HCT116 (cell line): Measurements from ENCODE around the gene CD320. TPM values are rescaled to one million over a fixed set of nuclear protein-coding genes. Genes with fewer than 3 reads are reported as not detected.

Source experiments
- ATAC-seq: fragments of 200-7000 bp; cut with Tn5 transposase; 2 replicates; pipeline ENCODE4 v1.9.1; 2020; ENCODE audit warnings: mild to moderate bottlenecking, moderate library complexity
- BruUV-seq: library from RNA; stranded (reverse); fragments of 400-500 nt; replicated peaks from 2 replicates; lab custom pipeline; 2021; lab: Mats Ljungman, UMichigan
- CTCF ChIA-PET: fragments of 300-600 bp; sonication (Branson Sonifier 250); formaldehyde crosslinking; loops from one replicate; lab custom pipeline; 2021; ENCODE audit warnings: antibody characterized with exemption; lab: Charles Lee
- POLR2A ChIA-PET: fragments of 300-600, 350-600 bp; sonication (Branson Sonifier 250); formaldehyde crosslinking; loops from one replicate; lab custom pipeline; 2021; ENCODE audit warnings: antibody characterized with exemption; lab: Charles Lee
- RAD21 ChIA-PET, 2 experiments: fragments of 300-600 bp; sonication (Branson Sonifier 250); formaldehyde crosslinking; loops; one replicate each; lab custom pipeline; 2023; ENCODE audit warnings: low total read pairs in 2 of 2; ENCODE audit not compliant: uncharacterized antibody in 2 of 2, unreplicated experiment in 2 of 2, low non-redundant PET in 1 of 2; lab: Charles Lee
- DNase-seq: peaks from one replicate; pipeline ENCODE4 v3.0.0-alpha.2; 2010; ENCODE audit warnings: low read depth, low spot score
- H2AFZ ChIP-seq: fragments of 200-600 bp; shearing (Covaris generic), sonication (generic); 2 replicates; pipeline ENCODE4 v1.6.1; 2017; ENCODE audit warnings: low read depth, mixed run types, mixed read lengths, antibody characterized with exemption, low read length; ENCODE audit not compliant: poor library complexity, severe bottlenecking
- H3K27ac ChIP-seq: 2 replicates; pipeline ENCODE4 v1.5.1; 2012; ENCODE audit warnings: low read depth, low read length
- H3K27me3 ChIP-seq: fragments of 200-600 bp; sonication (generic); 2 replicates; pipeline ENCODE4 v1.6.1; 2016; ENCODE audit warnings: mixed run types, low read length, mixed read lengths; ENCODE audit not compliant: insufficient read depth
- H3K36me3 ChIP-seq, 2 experiments: fragments of 200-500 bp in 1 of 2; fragments of 200-600 bp in 1 of 2; sonication (Bioruptor generic) in 1 of 2; sonication (generic) in 1 of 2; 2 replicates each; pipeline versions ENCODE4 v1.5.1 to v1.6.1; 2014 to 2016; ENCODE audit warnings: low read length in 2 of 2, inconsistent platforms in 1 of 2, mixed read lengths in 1 of 2, mixed run types in 1 of 2; ENCODE audit not compliant: insufficient read depth in 2 of 2, control insufficient read depth in 1 of 2
- H3K4me1 ChIP-seq, 2 experiments: fragments of 200-600 bp in 1 of 2; sonication (generic) in 1 of 2; 2 replicates each; pipeline versions ENCODE4 v1.5.1 to v1.6.1; 2012 to 2017; ENCODE audit warnings: low read length in 2 of 2, inconsistent platforms in 1 of 2, mild to moderate bottlenecking in 1 of 2, mixed read lengths in 1 of 2, mixed run types in 1 of 2, moderate library complexity in 1 of 2; ENCODE audit not compliant: insufficient read depth in 2 of 2, control insufficient read depth in 1 of 2
- H3K4me2 ChIP-seq: fragments of 200-600 bp; sonication (generic); 2 replicates; pipeline ENCODE4 v1.6.1; 2017; ENCODE audit warnings: mixed run types, low read length, mixed read lengths
- H3K4me3 ChIP-seq, 2 experiments: fragments of 200-600 bp in 1 of 2; sonication (generic) in 1 of 2; replicated peaks in 1 of 2; 2 replicates each; pipeline ENCODE4 v1.5.1; 2011 to 2016; ENCODE audit warnings: low read length in 2 of 2, control low read depth in 1 of 2, low read depth in 1 of 2, mild to moderate bottlenecking in 1 of 2, mixed read lengths in 1 of 2, mixed run types in 1 of 2
- H3K79me2 ChIP-seq: fragments of 200-600 bp; sonication (generic); 2 replicates; pipeline ENCODE4 v1.6.1; 2017; ENCODE audit warnings: mild to moderate bottlenecking, mixed run types, low read length, moderate library complexity, mixed read lengths; ENCODE audit not compliant: insufficient read depth
- H3K9ac ChIP-seq: fragments of 200-600 bp; sonication (generic); 2 replicates; pipeline ENCODE4 v1.6.1; 2016; ENCODE audit warnings: low read length, mixed read lengths
- H3K9me2 ChIP-seq: fragments of 200-600 bp; sonication (generic), shearing (Covaris generic); 2 replicates; pipeline ENCODE4 v1.6.1; 2017; ENCODE audit warnings: mixed run types, mild to moderate bottlenecking, moderate library complexity; ENCODE audit not compliant: insufficient read depth
- H3K9me3 ChIP-seq, 2 experiments: fragments of 200-500 bp in 1 of 2; fragments of 200-600 bp in 1 of 2; sonication (Bioruptor generic) in 1 of 2; sonication (generic) in 1 of 2; 2 replicates each; pipeline ENCODE4 v1.6.1; 2014 to 2017; ENCODE audit warnings: low read length in 2 of 2, mixed read lengths in 2 of 2, inconsistent platforms in 1 of 2, low read depth in 1 of 2, mild to moderate bottlenecking in 1 of 2, mixed run types in 1 of 2, moderate library complexity in 1 of 2; ENCODE audit not compliant: control insufficient read depth in 1 of 2, insufficient read depth in 1 of 2
- H4K20me1 ChIP-seq: fragments of 200-600 bp; sonication (generic), shearing (Covaris generic); 2 replicates; pipeline ENCODE4 v1.6.1; 2017; ENCODE audit warnings: mixed run types, mild to moderate bottlenecking, moderate library complexity; ENCODE audit not compliant: insufficient read depth
- CBX3 ChIP-seq: IDR thresholded peaks from 2 replicates; pipeline ENCODE4 v1.6.1; 2012; ENCODE audit warnings: low read depth
- ELF1 ChIP-seq: IDR thresholded peaks from 2 replicates; pipeline ENCODE4 v1.6.1; 2012; ENCODE audit warnings: low read depth, borderline replicate concordance
- EZH2 ChIP-seq: fragments of 200-600 bp; sonication (generic); IDR thresholded peaks from 2 replicates; pipeline ENCODE4 v1.6.1; 2017; ENCODE audit warnings: antibody characterized with exemption, mixed run types
- EZH2phosphoT487 ChIP-seq: fragments of 200-600 bp; IDR thresholded peaks from 2 replicates; pipeline ENCODE4 v1.6.1; 2018; ENCODE audit warnings: antibody characterized with exemption, borderline replicate concordance
- FOSL1 ChIP-seq: IDR thresholded peaks from 2 replicates; pipeline ENCODE4 v1.6.1; 2012; ENCODE audit warnings: low read depth
- MAX ChIP-seq: IDR thresholded peaks from 2 replicates; pipeline ENCODE4 v1.6.1; 2012
- POLR2A ChIP-seq: IDR thresholded peaks from 2 replicates; pipeline ENCODE4 v1.7.0; 2011; ENCODE audit warnings: borderline replicate concordance; ENCODE audit not compliant: insufficient read depth, insufficient read length; ENCODE audit errors: extremely low read depth
- POLR2AphosphoS5 ChIP-seq: IDR thresholded peaks from 2 replicates; pipeline ENCODE4 v1.6.1; 2011; ENCODE audit warnings: mild to moderate bottlenecking, low read depth, low read length, moderate library complexity
- RAD21 ChIP-seq: IDR thresholded peaks from 2 replicates; pipeline ENCODE4 v1.6.1; 2012; ENCODE audit warnings: low read depth, mild to moderate bottlenecking
- REST ChIP-seq: IDR thresholded peaks from 2 replicates; pipeline ENCODE4 v1.6.1; 2012; ENCODE audit warnings: low read depth
- SIN3A ChIP-seq: IDR thresholded peaks from 2 replicates; pipeline ENCODE4 v1.6.1; 2012; ENCODE audit warnings: low read depth
- SP1 ChIP-seq: IDR thresholded peaks from 2 replicates; pipeline ENCODE4 v1.6.1; 2012; ENCODE audit warnings: low read depth
- SRF ChIP-seq: IDR thresholded peaks from 2 replicates; pipeline ENCODE4 v1.6.1; 2012; ENCODE audit warnings: low read depth
- TCF7L2 ChIP-seq: IDR thresholded peaks from 2 replicates; pipeline ENCODE4 v1.7.0; 2011; ENCODE audit warnings: borderline replicate concordance, inconsistent platforms; ENCODE audit not compliant: insufficient read depth, insufficient read length; ENCODE audit errors: extremely low read depth
- YY1 ChIP-seq: IDR thresholded peaks from 2 replicates; pipeline ENCODE4 v1.6.1; 2011; ENCODE audit warnings: low read length, low read depth, moderate library complexity, mild to moderate bottlenecking; ENCODE audit not compliant: insufficient replicate concordance; ENCODE audit errors: extremely low read depth
- ZBTB33 ChIP-seq: IDR thresholded peaks from 2 replicates; pipeline ENCODE4 v1.6.1; 2011; ENCODE audit warnings: mild to moderate bottlenecking, low read length, moderate library complexity; ENCODE audit not compliant: insufficient replicate concordance; ENCODE audit errors: extremely low read depth
- ZFX ChIP-seq: fragments of 450-650 bp; IDR thresholded peaks from 2 replicates; pipeline ENCODE4 v1.6.1; 2017
- ZNF274 ChIP-seq: fragments of 200-500 bp; sonication (Bioruptor generic); IDR thresholded peaks from 2 replicates; pipeline ENCODE4 v1.6.1; 2014; ENCODE audit warnings: mild to moderate bottlenecking, low read depth, low read length, inconsistent platforms
- intact Hi-C: fragments of 100-400 bp; cut with micrococcal nuclease; formaldehyde crosslinking; loops from 2 replicates; pipeline ENCODE4 v1.10.0; 2022
- total RNA-seq: library from RNA; stranded (reverse); gene quantifications from one replicate; pipeline ENCODE4 v1.2.1, GENCODE V29; 2021; ENCODE audit not compliant: unreplicated experiment
- TF ChIP-seq, protein P1 (sequence below): IDR thresholded peaks from 2 replicates; pipeline ENCODE4 v1.6.1; 2012
- TF ChIP-seq, protein P2 (sequence below), 3 experiments: fragments of 200-600 bp in 1 of 3; sonication (generic) in 1 of 3; IDR thresholded peaks in 2 of 3; conservative IDR thresholded peaks in 1 of 3; 2 replicates each; pipeline ENCODE4 v1.5.1; 2012 to 2017; ENCODE audit warnings: low read depth in 2 of 3, low read length in 2 of 3, antibody characterized with exemption in 1 of 3, borderline replicate concordance in 1 of 3, control low read depth in 1 of 3, mild to moderate bottlenecking in 1 of 3, mixed read lengths in 1 of 3, mixed run types in 1 of 3, moderate library complexity in 1 of 3; ENCODE audit not compliant: insufficient read depth in 1 of 3

The CD320 gene
- total RNA-seq, 1 experiment from 2014 or later, result 86.2 TPM

DNA sequence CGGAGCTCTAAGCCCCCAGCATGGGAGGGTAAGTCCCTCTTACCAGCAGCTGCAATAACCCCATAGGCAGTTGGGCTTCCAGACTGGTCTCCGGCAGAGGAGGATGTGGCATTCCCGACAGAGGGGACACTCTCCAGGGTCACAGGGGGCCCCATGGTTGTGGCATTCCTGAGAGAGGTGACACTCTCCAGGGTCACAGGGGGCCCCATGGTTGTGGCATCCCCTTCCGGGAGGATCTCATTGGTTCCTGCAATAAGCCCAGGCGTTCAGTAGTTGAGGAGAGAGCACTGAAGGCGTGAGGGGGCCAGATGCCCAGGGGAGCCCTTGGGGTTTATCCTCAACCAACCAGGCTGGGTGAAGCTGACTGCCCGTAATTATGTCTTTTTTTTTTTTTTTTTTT is 5.4 kb downstream of the CD320 start:
- Histone ChIP-seq H3K27ac (no peak overlapping the region), H3K4me1 (peaks cover 24 to 51% of the 10 kb centered on the region in 2 experiments), H3K36me3 (peaks cover 3 to 5% of the 10 kb centered on the region in 2 experiments; a peak in 1 of 4 replicates), H3K9ac (no peak overlapping the region), H3K4me3 (no peak overlapping the region), H3K79me2 (peaks cover 31% of the 10 kb centered on the region), H3K4me2 (no peak overlapping the region), H2AFZ (no peak overlapping the region), H3K27me3 (no peaks in the 10 kb centered on the region), H3K9me2 (no peaks in the 10 kb centered on the region), H3K9me3 (no peaks in the 10 kb centered on the region), H4K20me1 (no peaks in the 10 kb centered on the region)
- intact Hi-C loops, result no loop called here
- no TSS peak for BruUV-seq
- ChIA-PET RAD21 (no interaction called here), CTCF (no interaction called here), POLR2A (no interaction called here)
- ATAC-seq (no peak), DNase-seq (no peak)
- no peak for TF ChIP-seq ZNF274
- TF ChIP-seq REST, result no peak
- TF ChIP-seq TCF7L2, result no peak
- TF ChIP-seq EZH2phosphoT487, result no peak
- no peak for TF ChIP-seq SIN3A
- no peak for TF ChIP-seq POLR2A
- TF ChIP-seq, protein P1, sequence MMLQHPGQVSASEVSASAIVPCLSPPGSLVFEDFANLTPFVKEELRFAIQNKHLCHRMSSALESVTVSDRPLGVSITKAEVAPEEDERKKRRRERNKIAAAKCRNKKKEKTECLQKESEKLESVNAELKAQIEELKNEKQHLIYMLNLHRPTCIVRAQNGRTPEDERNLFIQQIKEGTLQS, result no peak
- TF ChIP-seq ZFX, result no peak
- TF ChIP-seq FOSL1, result no peak
- TF ChIP-seq SP1, result no peak
- TF ChIP-seq MAX, result no peak
- TF ChIP-seq EZH2, result no peak
- TF ChIP-seq, protein P2, sequence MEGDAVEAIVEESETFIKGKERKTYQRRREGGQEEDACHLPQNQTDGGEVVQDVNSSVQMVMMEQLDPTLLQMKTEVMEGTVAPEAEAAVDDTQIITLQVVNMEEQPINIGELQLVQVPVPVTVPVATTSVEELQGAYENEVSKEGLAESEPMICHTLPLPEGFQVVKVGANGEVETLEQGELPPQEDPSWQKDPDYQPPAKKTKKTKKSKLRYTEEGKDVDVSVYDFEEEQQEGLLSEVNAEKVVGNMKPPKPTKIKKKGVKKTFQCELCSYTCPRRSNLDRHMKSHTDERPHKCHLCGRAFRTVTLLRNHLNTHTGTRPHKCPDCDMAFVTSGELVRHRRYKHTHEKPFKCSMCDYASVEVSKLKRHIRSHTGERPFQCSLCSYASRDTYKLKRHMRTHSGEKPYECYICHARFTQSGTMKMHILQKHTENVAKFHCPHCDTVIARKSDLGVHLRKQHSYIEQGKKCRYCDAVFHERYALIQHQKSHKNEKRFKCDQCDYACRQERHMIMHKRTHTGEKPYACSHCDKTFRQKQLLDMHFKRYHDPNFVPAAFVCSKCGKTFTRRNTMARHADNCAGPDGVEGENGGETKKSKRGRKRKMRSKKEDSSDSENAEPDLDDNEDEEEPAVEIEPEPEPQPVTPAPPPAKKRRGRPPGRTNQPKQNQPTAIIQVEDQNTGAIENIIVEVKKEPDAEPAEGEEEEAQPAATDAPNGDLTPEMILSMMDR (IDR thresholded peaks at IDR 0.05 in 2 of 3, conservative IDR thresholded peaks at IDR 0.05 in 1 of 3; ENCODE audit: borderline replicate concordance in 1 of 3, insufficient read depth in 1 of 3, low read depth in 2 of 3, low read length in 2 of 3), result no peak
- TF ChIP-seq YY1, result no peak
- TF ChIP-seq ZBTB33, result no peak
- TF ChIP-seq CBX3, result no peak
- TF ChIP-seq RAD21, result no peak
- no peak for TF ChIP-seq ELF1
- TF ChIP-seq POLR2AphosphoS5, result no peak
- no peak for TF ChIP-seq SRF
